ENCODE results near the gene ERBB4. TPM values are rescaled to one million over a fixed set of nuclear protein-coding genes. Genes with fewer than 3 reads are reported as not detected.

The ERBB4 gene
- total RNA-seq, 1 donor from 2014 or later = 10.2 TPM

- peaks cover 14% of the 10 kb centered on the region for H3K4me1 Mint-ChIP-seq
- no peak overlapping the region for H3K27ac Mint-ChIP-seq (ENCODE audit: unreplicated experiment)
- DNase-seq (ENCODE audit: low read depth, low spot score) = no peak
- no peaks in the 10 kb centered on the region for H3K27me3 Mint-ChIP-seq (ENCODE audit: low read depth)
- no peak for TF ChIP-seq CTCF (conservative IDR thresholded peaks at IDR 0.05)
- no peaks in the 10 kb centered on the region for H3K9me3 Mint-ChIP-seq
- H3K36me3 Mint-ChIP-seq (ENCODE audit: low read depth) = no peaks in the 10 kb centered on the region
- H3K4me3 Mint-ChIP-seq = no peak overlapping the region
Measured at GRCh38 chr2:211760103-211760502, 778.5 kb downstream of the ERBB4 start.

- DNase-seq (ENCODE audit: low read depth, low spot score) = no peak
- Mint-ChIP-seq H3K4me3 (no peak overlapping the region), H3K27me3 (ENCODE audit: low read depth) (no peaks in the 10 kb centered on the region), H3K9me3 (no peaks in the 10 kb centered on the region), H3K36me3 (ENCODE audit: low read depth) (no peaks in the 10 kb centered on the region), H3K4me1 (no peaks in the 10 kb centered on the region), H3K27ac (ENCODE audit: unreplicated experiment) (no peak overlapping the region)
- TF ChIP-seq CTCF (conservative IDR thresholded peaks at IDR 0.05) = no peak
Measured at GRCh38 chr2:211756266-211756665, 782.3 kb downstream of the ERBB4 start.

- DNase-seq (ENCODE audit: low read depth, low spot score) = no peak
- Mint-ChIP-seq H3K4me3 (no peak overlapping the region), H3K36me3 (ENCODE audit: low read depth) (no peaks in the 10 kb centered on the region), H3K9me3 (no peaks in the 10 kb centered on the region), H3K4me1 (no peaks in the 10 kb centered on the region), H3K27ac (ENCODE audit: unreplicated experiment) (peak overlapping the region; percentile 57), H3K27me3 (ENCODE audit: low read depth) (no peaks in the 10 kb centered on the region)
- TF ChIP-seq CTCF (conservative IDR thresholded peaks at IDR 0.05) = no peak
Measured at GRCh38 chr2:211755187-211755586, 783.4 kb downstream of the ERBB4 start.

GRCh38 chr2:211751848-211752247 lies 786.8 kb downstream of the ERBB4 start:
- TF ChIP-seq CTCF (conservative IDR thresholded peaks at IDR 0.05) = no peak
- Mint-ChIP-seq H3K9me3 (no peaks in the 10 kb centered on the region), H3K4me1 (no peaks in the 10 kb centered on the region)

GRCh38 chr2:211748339-211748738 lies 790.3 kb downstream of the ERBB4 start:
- H3K27me3 Mint-ChIP-seq (ENCODE audit: low read depth) = no peaks in the 10 kb centered on the region
- DNase-seq (ENCODE audit: low read depth, low spot score) = no peak

More at GRCh38 chr2:211751848-211752247, 786.8 kb downstream of the ERBB4 start:
- Mint-ChIP-seq H3K27me3 (ENCODE audit: low read depth) (no peaks in the 10 kb centered on the region), H3K27ac (ENCODE audit: unreplicated experiment) (no peak overlapping the region), H3K4me3 (no peak overlapping the region), H3K36me3 (ENCODE audit: low read depth) (no peaks in the 10 kb centered on the region)
- DNase-seq (ENCODE audit: low read depth, low spot score) = no peak

More at GRCh38 chr2:211748339-211748738, 790.3 kb downstream of the ERBB4 start:
- Mint-ChIP-seq H3K4me1 (peaks cover 19% of the 10 kb centered on the region), H3K4me3 (no peak overlapping the region), H3K36me3 (ENCODE audit: low read depth) (no peaks in the 10 kb centered on the region), H3K9me3 (no peaks in the 10 kb centered on the region), H3K27ac (ENCODE audit: unreplicated experiment) (no peak overlapping the region)
- no peak for TF ChIP-seq CTCF (conservative IDR thresholded peaks at IDR 0.05)
